Activated CD4-positive, alpha-beta T cell treated with anti-CD3 and anti-CD28 coated beads, Interleukin-2, amount 50 U/mL, for 4 hours (primary cell): ENCODE results near the gene DCAF12L1.

Experiments
- DNase-seq, 2 experiments: peaks; one replicate each; pipeline ENCODE4 v3.0.0-alpha.2; 2020

Gene DCAF12L1

GRCh38 chrX:126552313-126553022 is at the start of gene DCAF12L1:
DCAF12L1 (minus strand) TSS chrX:126552814; CDS start chrX:126552608, 206 bp downstream.
- DNase-seq, result no peak

DNA sequence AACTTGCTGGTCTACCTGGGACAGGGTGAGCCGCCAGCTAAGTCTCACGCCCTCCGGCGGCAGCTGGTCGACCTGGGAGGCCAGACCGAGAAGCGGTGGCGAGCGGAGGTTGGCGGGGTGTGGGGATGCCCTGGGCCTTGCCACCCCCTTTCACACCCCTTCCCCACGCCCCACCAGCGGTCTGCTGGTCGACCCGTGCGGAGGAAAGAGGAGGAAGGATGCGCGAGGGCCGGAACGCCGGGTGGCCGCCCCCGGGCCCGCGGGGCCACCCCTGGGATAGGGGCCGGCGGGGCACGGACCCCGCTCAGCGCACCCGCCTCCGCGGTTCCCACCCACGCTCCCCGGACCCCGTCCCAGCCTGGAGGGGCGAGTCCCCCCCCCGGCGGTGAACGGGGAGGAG is 28.3 kb upstream of the DCAF12L1 start:
- no peak for DNase-seq

- no peak for DNase-seq
Observed at GRCh38 chrX:126575911-126576310, 23.3 kb upstream of the DCAF12L1 start.

DNA sequence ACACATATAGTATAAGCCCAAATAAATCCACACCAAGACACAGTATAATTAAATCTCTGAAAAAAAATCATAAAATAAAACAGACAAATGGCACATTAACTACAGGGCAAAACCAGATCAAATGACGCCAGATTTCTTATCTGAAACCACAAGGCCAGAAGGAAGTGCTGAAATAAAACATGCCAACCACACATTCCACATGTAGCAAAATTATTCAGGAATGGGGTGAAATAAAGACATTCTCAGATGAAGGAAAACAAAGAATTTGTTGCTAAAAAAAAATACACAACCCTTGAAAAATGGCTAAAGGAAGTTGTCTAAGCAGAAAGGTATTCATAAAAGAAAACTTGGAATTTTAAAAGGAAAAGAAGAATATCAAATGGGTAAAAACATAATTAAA is 4.5 kb upstream of the DCAF12L1 start:
- no peak for DNase-seq

- DNase-seq, result no peak
Observed at GRCh38 chrX:126551725-126552312, 795 bp downstream of the DCAF12L1 start.

GRCh38 chrX:126551306-126551705 is 1.3 kb downstream of the DCAF12L1 start:
- DNase-seq, result no peak

DNA sequence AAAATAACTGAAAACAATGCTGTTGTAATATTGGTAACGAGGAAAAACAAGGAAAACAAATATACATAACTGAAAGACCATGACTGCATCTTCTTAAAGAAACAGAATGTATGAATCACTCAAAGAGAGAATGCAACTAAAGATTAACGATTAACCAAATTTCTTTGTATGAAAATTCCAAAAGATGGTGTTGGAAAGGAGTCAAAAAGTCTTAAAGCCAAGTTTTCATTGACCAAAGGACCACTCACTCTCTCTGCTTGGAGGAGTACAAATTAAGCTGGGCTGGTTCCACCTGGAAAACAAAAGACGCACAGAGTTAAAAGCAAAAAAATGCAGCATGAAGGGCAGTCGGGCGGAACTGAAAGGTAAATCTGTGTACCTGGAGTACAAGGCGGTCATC is 1.8 kb downstream of the DCAF12L1 start:
- no peak for DNase-seq

- DNase-seq, result no peak
Observed at GRCh38 chrX:126509923-126510322, 42.7 kb downstream of the DCAF12L1 start.
